NCI-H146 treated with DMSO at 0.1 percent for 48 hours (cell line): ENCODE data around the gene SEL1L2.
"Not testable (repeated sequence)": the region's sequence is repeated elsewhere in the genome, so short reads cannot be mapped to it uniquely, and the experiment has no call there.

ENCODE experiments used
- DNase-seq: peaks from one replicate; lab custom pipeline; 2025; ENCODE audit not compliant: unreplicated experiment; lab: John Stamatoyannopoulos, UW

SEL1L2 gene

GRCh38 chr20:13990465-13990864, at the start of gene SEL1L2:
SEL1L2 (minus strand) TSS chr20:13990614; CDS start chr20:13990534, 80 bp downstream.
- DNase-seq, result no peak

DNA sequence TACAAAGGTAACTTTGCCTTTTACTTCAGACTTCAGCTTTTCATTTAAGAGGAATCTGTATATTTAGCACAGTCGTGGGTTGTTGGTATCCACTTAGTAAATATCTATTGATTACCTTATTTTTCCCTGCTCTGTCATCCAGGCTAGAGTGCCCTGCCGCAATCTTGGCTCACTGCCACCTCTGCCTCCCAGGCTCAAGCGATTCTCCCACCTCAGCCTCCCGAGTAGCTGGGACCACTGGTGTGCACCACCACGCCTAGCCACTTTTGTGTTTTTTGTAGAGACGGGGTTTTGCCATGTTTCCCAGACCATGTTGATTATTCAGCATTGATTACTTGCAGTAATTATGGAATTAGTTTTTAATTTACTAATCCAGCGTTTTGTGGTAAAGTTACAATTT, 46.2 kb upstream of the SEL1L2 start:
- DNase-seq, result no peak

- DNase-seq, result no peak
Measured at GRCh38 chr20:14033310-14033709, 42.9 kb upstream of the SEL1L2 start.

DNA sequence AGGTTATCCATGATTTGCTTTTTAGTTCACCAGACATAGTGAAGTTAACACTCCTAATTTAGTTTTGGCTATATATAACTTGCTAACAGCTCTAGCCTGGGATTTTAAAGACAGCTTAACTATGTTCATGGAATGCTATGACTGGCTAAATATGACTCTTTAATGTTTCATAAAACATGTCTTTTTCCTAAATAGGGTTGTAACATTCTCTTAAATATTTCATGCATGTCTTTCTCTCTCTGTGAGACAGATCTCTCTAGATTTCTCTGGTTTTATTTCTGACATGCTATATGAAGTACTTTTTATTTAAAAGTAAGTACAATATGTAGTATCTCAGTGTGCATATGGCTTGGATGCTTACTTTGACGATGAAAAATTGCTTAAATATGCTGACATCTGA, 40.6 kb upstream of the SEL1L2 start:
- no peak for DNase-seq

- no peak for DNase-seq
Measured at GRCh38 chr20:14012671-14013070, 22.3 kb upstream of the SEL1L2 start.

DNA sequence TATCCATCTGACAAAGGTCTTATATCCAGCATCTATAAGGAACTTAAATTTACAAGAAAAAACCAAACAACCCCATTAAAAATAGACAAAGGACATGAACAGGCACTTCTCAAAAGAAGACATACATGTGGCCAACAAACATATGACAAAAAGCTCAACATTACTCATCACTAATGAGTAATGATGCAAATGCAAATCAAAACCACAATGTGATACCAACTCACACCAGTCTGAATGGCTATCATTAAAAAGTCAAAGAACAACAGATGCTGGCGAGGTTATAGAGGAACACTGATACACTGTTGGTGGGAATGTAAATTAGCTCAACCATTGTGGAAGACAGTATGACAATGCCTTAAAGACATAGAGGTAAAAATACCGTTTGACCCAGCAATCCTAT, 18.8 kb upstream of the SEL1L2 start:
- no peak for DNase-seq

DNA sequence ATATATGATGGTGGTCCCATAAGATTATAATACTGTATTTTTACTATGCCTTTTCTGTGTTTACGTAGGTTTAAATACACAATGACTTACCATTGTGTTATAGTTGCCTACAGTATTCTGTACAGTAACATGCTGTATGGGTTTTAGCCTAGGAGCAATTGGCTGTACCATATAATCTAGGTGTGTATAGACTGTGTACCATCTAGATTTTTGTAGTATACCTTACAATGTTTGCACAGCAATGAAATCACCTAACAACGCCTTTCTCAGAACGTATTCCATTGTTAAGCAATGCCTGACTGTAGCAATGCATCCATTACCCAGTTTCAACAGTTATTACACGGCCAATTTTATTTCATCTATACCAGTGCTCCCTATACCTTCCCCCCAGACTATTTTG, 15.6 kb upstream of the SEL1L2 start:
- DNase-seq, result no peak

DNA sequence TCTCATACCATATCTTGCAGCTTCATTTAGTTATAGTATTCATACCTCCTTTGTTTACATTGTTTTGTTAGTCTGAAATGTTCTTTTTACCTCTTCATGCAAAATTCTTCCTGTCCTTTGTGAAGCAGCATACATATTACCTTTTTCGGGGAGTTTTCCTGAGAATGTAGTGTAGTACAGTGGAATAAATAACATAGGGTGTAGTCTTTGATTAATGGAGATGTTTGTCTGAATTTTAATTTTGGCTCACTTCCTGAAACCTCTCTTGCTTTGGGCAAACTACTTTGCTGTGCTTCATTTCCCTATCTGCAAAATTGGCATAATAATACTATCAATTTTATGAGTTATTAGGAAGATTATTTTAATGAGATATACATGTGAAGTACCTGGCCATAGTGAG, 10.5 kb upstream of the SEL1L2 start:
- no peak for DNase-seq

- no peak for DNase-seq
Measured at GRCh38 chr20:13996265-13996664, 5.9 kb upstream of the SEL1L2 start.

- DNase-seq, result peak; percentile 43
Measured at GRCh38 chr20:13995841-13996240, 5.4 kb upstream of the SEL1L2 start.

GRCh38 chr20:13995086-13995665, 4.8 kb upstream of the SEL1L2 start, which contains the start of gene MACROD2:
MACROD2 (plus strand) TSS chr20:13995516.
- peak; percentile 100 for DNase-seq

DNA sequence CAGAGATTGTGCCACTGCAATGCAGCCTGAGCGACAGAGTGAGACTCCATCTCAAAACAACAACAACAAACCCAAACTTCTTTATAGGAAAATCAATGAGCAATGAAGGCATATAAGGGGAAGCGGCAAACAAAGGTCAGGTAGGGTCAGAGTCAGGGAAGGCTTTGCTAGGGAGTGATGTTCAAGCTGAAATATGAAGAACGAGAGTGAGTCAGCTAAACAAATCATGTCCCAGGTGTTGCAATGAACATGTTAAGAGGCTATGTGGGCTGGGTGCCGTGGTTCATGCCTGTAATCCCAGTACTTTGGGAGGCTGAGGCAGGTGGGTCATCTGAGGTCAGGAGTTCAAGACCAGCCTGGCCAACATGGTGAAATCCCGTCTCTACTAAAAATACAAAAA, 1.5 kb upstream of the SEL1L2 start:
- not testable (repeated sequence) for DNase-seq

GRCh38 chr20:13991311-13991710, 897 bp upstream of the SEL1L2 start:
- DNase-seq, result no peak

GRCh38 chr20:13984211-13984610, 6.2 kb downstream of the SEL1L2 start:
- DNase-seq, result no peak

- no peak for DNase-seq
Measured at GRCh38 chr20:13960525-13960924, 29.9 kb downstream of the SEL1L2 start.

- DNase-seq, result no peak
Measured at GRCh38 chr20:13960119-13960518, 30.3 kb downstream of the SEL1L2 start.

- no peak for DNase-seq
Measured at GRCh38 chr20:13953227-13953626, 37.2 kb downstream of the SEL1L2 start.

DNA sequence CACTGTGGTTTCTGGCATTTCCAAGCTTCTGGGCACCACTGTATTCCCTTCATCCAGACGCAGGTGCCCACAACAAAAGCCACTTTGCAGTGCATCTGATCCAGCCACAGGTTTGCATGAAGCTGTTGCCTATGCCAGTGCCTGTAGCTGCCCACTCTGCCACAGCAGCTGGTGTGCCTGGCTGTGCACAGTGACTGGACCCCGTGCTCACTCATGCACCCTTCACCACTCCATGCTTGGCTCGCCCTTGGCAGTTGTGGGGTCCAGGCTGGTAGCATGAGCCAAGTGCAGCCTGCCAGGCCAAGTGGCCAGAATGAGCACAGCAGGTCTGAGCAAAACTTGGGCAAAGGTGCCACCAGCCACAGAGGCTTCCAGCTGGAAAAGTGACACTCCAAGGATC, 42.7 kb downstream of the SEL1L2 start:
- DNase-seq, result no peak

GRCh38 chr20:13941031-13941430, 49.4 kb downstream of the SEL1L2 start:
- no peak for DNase-seq

- DNase-seq, result no peak
Measured at GRCh38 chr20:13936781-13937576, 53.4 kb downstream of the SEL1L2 start.

GRCh38 chr20:13934992-13935894, 55.2 kb downstream of the SEL1L2 start:
- no peak for DNase-seq

DNA sequence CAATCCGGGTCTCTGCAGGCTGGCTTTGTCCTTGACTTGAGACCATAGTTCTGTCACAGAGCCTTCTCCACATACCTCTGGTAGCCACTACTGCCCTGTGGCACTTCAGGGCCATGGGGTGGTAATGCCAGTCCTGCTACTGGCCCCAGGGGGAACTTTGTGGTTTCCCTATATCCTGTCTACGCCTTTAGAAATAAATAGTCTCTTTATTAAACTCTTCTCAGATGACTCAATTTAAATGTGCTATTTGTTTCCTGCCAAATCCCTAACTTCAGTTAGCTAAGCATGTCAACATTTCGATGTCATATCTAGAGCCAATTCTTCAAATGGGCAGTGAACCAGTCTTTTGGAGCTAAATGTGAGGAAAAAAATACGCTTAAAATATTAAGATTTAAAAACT, 60.1 kb downstream of the SEL1L2 start:
- DNase-seq, result no peak
